ENCODE data around the gene SLC45A1.

The SLC45A1 gene

GRCh38 chr1:8335246-8335645 is 17.3 kb downstream of the SLC45A1 start:
- no peak for DNase-seq (ENCODE audit: low read depth)

DNA sequence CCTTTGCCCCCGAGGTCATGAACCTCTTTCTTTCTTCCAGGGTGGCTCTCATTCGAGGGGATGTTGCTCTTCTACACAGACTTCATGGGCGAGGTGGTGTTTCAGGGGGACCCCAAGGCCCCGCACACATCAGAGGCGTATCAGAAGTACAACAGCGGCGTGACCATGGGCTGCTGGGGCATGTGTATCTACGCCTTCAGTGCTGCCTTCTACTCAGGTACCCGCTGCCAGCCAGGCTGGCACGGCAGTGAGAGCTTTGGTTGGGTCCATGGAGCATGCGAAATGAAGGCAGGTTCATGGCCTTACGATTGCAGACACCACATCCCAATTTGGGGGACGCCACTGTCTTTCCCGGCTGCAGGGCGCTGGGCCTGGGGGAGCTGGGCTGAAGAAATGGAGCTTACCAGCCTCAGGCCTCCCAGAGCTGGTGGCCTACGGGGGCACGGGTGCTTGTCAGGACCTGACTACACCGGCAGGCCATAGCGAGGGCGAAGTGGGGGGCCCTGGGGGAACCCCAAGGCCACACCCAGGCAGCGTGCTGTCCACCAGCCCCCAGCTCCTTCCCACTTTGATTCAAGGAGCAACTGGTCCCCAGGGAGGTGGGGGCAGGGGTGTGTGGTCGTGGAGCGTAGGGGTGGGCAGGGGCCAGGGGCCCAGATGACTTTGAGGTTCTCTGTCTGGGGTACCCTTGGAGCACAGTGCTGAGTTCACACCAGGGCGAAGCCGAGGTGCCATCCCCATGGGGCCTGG is 20.0 kb downstream of the SLC45A1 start:
- no peak for DNase-seq (ENCODE audit: low read depth)

DNA sequence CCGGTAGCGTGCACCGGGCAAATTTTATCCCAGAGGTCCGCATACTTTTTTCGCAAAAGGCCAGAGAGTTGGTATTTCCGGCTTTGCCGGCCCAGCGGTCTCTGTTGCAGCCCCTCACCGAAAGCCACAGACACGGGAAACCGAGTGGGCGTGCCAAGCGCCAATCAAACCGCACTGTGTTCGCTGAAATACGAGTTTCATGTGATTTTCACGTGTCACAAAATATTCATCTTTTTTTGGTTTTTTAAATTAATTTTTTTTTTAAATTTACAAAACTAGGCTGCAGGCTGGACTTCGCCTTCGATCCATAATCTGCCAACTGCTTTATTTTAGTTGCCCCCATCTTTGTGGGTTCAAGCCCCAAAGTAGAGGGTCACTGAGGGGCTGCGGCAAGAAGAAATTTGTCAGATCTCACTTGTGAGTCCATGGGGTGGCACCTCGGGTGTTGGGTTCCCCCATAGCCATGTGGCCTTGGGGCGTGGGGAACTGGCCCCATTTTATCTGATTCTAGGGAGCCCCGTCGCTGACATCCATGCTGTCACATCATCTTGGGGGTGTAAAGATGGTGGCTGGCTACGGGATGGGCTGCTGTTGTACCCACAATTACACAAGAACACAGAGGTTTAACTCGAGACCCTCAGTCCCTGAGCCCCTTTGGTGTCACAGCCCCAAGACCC is 20.8 kb downstream of the SLC45A1 start:
- DNase-seq (ENCODE audit: low read depth): no peak

DNA sequence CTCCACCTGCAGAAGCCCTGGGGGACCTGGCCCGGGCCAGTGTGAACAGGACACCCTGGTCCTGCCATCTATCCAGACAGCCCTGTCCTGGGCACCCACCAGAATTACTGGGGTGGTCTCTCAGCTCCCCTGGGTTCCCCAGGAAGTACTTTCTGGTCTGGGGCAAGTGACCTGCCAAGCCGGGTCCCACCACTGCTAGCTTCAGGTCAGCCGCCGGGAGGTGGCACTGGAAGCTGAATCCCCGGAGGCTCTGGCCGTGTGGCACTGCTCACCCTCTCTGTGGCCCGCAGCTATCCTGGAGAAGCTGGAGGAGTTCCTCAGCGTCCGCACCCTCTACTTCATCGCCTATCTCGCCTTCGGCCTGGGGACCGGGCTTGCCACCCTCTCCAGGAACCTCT is 21.3 kb downstream of the SLC45A1 start:
- DNase-seq (ENCODE audit: low read depth): no peak

DNA sequence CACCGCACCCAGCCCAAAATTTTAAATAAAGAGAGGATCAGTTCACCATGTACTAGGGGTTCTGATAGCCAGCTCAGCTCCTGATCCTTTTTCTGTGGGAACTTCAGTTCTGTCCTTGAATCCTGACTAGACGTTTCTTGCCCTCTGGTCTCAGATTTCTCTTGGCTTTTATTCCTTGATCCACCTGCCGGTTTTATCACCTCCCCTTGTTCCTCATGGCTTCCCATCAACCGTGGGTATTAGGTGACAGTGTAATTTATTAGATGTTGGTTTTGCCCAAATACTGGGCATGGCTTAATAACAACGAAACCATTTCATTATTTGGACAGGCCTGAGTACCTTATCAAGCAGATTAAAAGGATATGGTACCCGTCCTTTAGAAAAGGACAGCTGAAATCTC is 22.5 kb downstream of the SLC45A1 start:
- DNase-seq (ENCODE audit: low read depth): no peak

GRCh38 chr1:8342325-8342724 is 24.4 kb downstream of the SLC45A1 start:
- DNase-seq (ENCODE audit: low read depth): no peak

GRCh38 chr1:8343044-8343443 is 25.1 kb downstream of the SLC45A1 start:
- DNase-seq (ENCODE audit: low read depth): no peak

GRCh38 chr1:8343464-8344001 is 25.6 kb downstream of the SLC45A1 start:
- peak; percentile 80 for DNase-seq (ENCODE audit: low read depth)

- no peak for DNase-seq (ENCODE audit: low read depth)
Measured at GRCh38 chr1:8344893-8345507, 27.1 kb downstream of the SLC45A1 start.

GRCh38 chr1:8345621-8346415 is 27.9 kb downstream of the SLC45A1 start:
- no peak for DNase-seq (ENCODE audit: low read depth)

- no peak for DNase-seq (ENCODE audit: low read depth)
Measured at GRCh38 chr1:8347635-8348034, 29.7 kb downstream of the SLC45A1 start.

DNA sequence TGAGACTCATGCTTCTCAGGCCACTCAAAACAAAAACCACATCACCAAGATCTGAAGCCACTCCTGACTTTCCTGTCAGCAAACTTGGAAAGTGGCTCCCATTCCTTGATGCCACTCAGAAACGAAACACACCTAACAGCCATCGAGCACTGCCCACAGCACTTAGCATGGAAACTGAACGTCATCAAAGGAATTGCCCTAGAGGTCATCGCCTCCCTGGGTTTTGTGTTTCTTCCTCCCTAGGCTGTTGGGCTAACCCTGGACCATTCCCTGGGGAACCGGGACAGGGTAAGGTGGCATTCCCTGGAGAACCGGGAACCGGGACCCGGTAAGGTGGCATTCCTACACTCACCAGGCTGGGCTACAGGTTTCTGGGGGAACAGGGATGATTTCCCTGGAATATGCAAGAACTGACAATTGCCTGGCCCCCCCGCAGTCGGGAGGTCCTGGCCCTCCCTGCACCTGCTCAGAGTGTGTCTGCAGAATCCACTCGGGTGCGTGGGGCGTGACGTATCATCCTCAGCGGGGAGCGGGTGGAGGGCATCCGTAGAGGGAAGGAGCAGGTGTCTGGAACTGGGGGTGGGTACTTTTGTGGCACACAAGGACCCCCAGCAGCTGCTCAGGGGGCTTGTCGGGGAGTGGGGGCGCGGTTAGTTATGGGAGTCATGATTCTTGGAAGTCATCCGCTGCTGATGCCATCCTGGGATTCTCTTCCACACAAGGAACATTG is 30.3 kb downstream of the SLC45A1 start:
- DNase-seq (ENCODE audit: low read depth): no peak

GRCh38 chr1:8348777-8349472 is 31.0 kb downstream of the SLC45A1 start:
- no peak for DNase-seq (ENCODE audit: low read depth)

DNA sequence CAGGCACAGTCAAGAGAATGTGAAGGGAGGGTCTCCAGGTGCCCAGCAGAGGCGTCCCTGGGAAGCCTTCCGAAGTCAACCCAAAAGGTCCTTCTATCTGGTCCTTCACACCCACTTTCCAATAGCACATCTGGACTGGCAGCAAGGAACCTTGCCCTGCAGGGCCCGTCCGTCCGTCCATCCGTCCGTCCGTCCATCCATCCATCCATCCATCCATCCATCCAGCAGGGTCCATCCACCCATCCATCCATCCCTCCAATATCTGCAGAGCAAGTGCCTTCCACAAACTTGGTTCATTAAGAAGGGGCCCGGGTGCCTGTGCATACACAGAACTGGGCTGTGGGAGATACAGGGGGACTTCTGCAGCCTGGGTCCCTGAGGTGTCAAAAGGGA is 31.6 kb downstream of the SLC45A1 start:
- DNase-seq (ENCODE audit: low read depth): no peak

DNA sequence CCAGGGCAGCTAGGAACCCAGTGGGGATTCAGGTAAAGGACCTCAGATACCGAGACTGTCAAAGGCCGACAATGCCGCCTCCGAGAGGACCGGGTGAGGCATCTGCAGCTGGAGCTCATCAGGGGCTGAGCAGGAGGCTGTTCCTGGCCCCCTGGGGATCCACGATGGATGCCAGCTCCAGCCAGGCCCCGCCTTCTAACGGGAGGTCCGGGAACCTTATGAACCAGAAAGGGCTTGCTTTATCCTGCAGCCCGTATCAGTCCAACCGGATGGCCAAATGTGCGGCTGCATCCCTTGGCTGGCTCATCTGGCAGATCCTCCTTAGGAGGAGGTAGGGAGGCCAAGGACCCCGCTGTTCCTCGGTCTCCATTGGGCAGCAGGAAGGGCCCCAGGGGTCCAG is 32.0 kb downstream of the SLC45A1 start:
- DNase-seq (ENCODE audit: low read depth): no peak

GRCh38 chr1:8350914-8351684 is 33.2 kb downstream of the SLC45A1 start:
- no peak for DNase-seq (ENCODE audit: low read depth)

DNA sequence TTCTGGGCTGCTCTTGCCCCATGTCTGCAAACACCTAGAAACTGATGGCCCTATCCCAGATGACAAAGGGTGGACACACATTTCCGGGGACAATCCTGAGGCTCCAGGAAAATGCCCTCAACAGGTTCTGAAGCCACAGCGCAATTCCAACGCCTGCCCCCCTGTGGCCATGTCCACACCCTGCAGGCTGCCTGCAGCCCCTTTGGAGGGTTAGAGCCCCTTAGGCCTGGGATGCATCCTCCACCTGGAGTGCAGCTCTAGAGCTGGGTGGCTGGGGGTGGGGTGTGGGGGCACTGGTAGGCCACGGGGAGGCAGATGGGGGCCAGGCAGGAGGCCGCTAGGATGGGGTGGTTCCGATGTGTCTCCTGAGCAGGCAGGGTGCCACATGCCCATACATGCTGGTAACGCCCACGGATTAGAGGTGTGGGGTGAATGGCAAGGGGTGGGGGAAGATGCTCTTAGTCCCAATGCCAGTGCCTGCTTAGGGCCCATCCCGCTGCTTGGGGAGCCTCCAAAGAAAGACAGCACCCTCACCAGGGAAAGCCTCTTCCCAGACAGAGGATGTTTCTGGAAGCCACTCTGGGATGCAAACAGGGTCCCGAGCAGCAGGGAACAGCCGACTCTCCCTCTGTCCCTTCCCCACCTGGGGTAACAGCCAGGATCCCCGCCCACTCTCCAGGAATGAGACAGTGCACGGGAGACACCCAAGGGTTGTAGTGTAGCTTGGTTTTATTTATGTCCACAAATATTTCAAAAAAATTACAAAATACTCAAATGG is 34.0 kb downstream of the SLC45A1 start:
- no peak for DNase-seq (ENCODE audit: low read depth)

GRCh38 chr1:8352471-8352845 is 34.5 kb downstream of the SLC45A1 start:
- no peak for DNase-seq (ENCODE audit: low read depth)
